Colonic mucosa (tissue), 4 donors: ENCODE results near the gene COL6A3. TPM values are rescaled to one million over a fixed set of nuclear protein-coding genes. Genes with fewer than 3 reads are reported as not detected.

Experiments
- DNase-seq: peaks from one replicate; pipeline ENCODE4 v3.0.0-alpha.2; 2020
- H3K27ac ChIP-seq: fragments of 200-600 bp; one replicate; pipeline ENCODE4 v1.8.0; 2021
- H3K27me3 ChIP-seq: fragments of 200-600 bp; one replicate; pipeline ENCODE4 v1.8.0; 2021
- H3K36me3 ChIP-seq: fragments of 200-600 bp; one replicate; pipeline ENCODE4 v1.8.0; 2021
- H3K4me1 ChIP-seq: fragments of 200-600 bp; one replicate; pipeline ENCODE4 v1.8.0; 2021; ENCODE audit warnings: mild to moderate bottlenecking
- H3K4me3 ChIP-seq: fragments of 200-600 bp; one replicate; pipeline ENCODE4 v1.8.0; 2021
- H3K9ac ChIP-seq, 2 donors: one replicate each; pipeline ENCODE4 v1.7.0; 2013; ENCODE audit warnings: control low read depth in 2 of 2, low read depth in 2 of 2, low read length in 2 of 2
- H3K9me3 ChIP-seq: fragments of 200-600 bp; one replicate; pipeline ENCODE4 v1.8.0; 2021
- CTCF ChIP-seq: fragments of 200-600 bp; IDR thresholded peaks from one replicate; pipeline ENCODE4 v1.8.0; 2022; ENCODE audit warnings: antibody characterized with exemption, mild to moderate bottlenecking
- intact Hi-C: fragments of 100-400 bp; cut with DNase I; formaldehyde crosslinking; loops from one replicate; pipeline ENCODE4 v1.14.1; 2022
- total RNA-seq, 2 donors: library from RNA; stranded (reverse); fragmentation: NEBNext Ultra II Directional in 1 of 2; extraction: Animal tissue kit (Norgen Biotek cat#: 25700) in 1 of 2; gene quantifications; one replicate each; pipeline ENCODE4 v1.2.1, GENCODE V29; 2021
- donor health status: healthy.
- donor health status: DM: no; HTN: no; CAD: no.
- donor health status: DM: no; HTN: no; CAD: no.

The COL6A3 gene
- total RNA-seq, 2 donors from 2014 or later = 28.4 to 80.9 TPM

GRCh38 chr2:237300739-237301138 is 113.2 kb downstream of the COL6A3 start:
- Histone ChIP-seq H3K27me3 (no peaks in the 10 kb centered on the region), H3K27ac (no peak overlapping the region), H3K4me3 (no peak overlapping the region), H3K36me3 (no peaks in the 10 kb centered on the region), H3K4me1 (no peaks in the 10 kb centered on the region), H3K9ac (no peak overlapping the region), H3K9me3 (no peaks in the 10 kb centered on the region)
- no peak for TF ChIP-seq CTCF
- intact Hi-C loops = no loop called here
- DNase-seq = no peak

DNA sequence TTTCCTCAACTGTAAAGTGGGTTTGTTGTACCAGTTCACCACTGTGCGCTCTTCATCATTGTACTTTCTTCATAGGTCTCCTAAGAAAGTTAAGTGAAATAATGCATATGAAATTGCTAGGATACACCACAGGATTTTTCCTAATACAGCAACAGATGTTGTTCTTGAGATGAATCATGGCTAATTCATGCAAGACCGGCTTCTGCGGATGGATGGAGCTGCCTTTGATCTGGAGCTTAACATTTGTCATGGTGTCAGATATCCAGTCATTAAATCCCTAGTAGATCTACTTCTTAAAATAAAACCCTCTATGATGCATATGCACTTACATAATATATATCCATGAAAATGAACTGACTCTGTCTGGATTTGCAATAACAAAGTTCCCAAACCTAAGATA is 114.1 kb downstream of the COL6A3 start:
- intact Hi-C loops = no loop called here
- no peaks in the 10 kb centered on the region for H3K9me3 ChIP-seq
- no peaks in the 10 kb centered on the region for H3K36me3 ChIP-seq
- no peak for DNase-seq
- no peak overlapping the region for H3K9ac ChIP-seq
- H3K4me3 ChIP-seq = no peak overlapping the region
- H3K27me3 ChIP-seq = no peaks in the 10 kb centered on the region
- H3K27ac ChIP-seq = no peak overlapping the region
- no peaks in the 10 kb centered on the region for H3K4me1 ChIP-seq
- TF ChIP-seq CTCF = no peak

DNA sequence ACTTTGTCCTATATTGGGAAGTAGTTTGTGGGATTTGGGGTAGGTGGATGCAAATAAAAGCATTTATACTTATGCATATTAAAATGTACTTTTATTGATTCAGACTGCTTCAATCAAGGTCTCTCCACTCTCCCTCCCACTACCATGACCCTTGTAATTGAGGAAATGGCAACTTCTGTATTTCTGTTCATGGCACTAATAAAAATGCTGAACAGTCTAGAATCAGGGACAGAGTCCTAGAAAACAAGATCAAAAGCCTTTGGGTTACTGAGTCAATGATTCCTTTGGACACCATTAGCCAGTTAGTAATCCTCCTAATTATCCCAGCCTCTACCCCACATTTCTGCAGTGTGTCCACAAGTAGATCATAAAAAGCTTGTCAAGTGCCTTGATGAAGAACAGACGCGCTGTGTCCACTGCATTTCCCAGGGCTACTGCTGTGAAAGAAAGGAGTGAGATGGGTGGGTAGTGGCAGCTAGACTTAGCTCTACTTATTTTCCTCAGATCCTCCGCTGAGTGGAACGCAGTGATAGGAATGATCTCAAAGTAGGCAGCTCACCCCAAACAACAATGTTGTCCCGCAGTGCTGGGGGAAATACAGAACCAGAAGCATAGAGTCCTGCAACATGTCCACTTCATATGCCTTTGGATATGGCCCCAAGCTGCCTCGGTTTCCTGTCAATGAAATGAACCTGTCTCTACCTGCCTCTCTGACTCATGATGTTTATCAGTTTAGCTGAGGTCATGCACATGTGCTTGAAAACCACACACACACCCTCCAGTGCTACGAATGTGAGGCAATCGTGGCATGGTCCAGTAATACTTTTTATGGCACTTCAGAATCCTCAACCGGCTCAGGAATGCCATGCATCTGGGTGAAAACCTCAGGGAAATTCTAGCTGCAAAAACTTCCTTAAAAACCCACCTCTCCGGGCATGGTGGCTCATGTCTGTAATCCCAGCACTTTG is 115.5 kb downstream of the COL6A3 start:
- Histone ChIP-seq H3K4me3 (no peak overlapping the region), H3K27me3 (no peaks in the 10 kb centered on the region), H3K9ac (no peak overlapping the region), H3K36me3 (no peaks in the 10 kb centered on the region), H3K9me3 (no peaks in the 10 kb centered on the region), H3K27ac (no peak overlapping the region), H3K4me1 (no peaks in the 10 kb centered on the region)
- DNase-seq = no peak
- intact Hi-C loops = no loop called here
- TF ChIP-seq CTCF = no peak

DNA sequence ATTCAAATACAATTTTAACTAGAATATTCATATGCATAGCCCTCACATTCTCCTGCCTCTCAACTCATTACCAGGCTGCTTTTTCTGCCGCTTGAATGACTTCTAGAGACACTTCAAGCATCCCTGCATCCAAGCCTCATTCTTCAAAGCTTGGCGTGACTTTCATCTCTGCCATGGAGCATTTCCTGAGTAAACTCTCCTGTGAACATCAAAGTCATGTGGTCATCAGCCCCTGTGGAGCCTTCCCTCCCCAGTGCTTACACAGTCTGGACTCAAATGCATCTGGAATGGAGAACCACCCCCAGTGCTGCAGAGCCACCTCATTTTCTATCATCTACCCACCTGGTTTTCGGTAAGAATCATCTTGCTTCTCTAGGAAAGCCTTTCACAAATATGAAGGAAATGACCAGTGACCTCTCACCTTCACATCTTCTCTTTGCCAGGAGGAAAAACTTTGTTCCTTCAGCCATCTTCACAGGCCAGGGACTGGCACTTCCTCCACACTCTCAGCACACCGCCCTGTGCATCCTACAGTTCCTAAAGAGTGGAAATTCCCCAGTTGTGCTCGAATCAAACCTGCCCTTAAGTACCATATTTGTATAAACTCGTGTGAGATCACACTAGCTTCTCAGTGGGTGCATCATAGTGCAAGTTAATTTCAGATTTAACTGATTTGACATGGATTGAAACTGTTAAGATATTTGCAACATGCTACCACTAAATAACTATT is 116.4 kb downstream of the COL6A3 start:
- H3K4me3 ChIP-seq = no peak overlapping the region
- H3K36me3 ChIP-seq = no peaks in the 10 kb centered on the region
- intact Hi-C loops = no loop called here
- H3K4me1 ChIP-seq = no peaks in the 10 kb centered on the region
- no peak overlapping the region for H3K27ac ChIP-seq
- H3K9ac ChIP-seq = no peak overlapping the region
- H3K9me3 ChIP-seq = no peaks in the 10 kb centered on the region
- TF ChIP-seq CTCF = no peak
- H3K27me3 ChIP-seq = no peaks in the 10 kb centered on the region
- DNase-seq = no peak

DNA sequence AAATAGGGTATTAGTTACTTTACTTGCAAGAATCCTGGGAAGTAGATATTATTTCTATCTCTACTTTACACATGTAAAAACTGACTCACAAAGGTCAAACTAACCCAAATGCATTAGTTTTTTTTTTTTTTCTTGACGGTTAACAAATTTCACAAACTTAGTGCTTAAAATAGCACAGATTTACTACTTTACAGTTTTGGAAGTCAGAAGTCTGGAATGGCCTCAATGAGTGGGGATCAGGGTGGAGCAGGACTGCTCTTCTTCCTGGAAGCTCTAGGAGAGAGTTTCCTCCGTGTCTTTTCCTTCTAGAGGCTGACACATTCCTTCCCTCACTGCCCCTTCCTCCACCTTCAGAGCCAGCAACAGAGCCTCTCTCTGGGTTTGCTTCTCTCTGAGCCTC is 117.2 kb downstream of the COL6A3 start:
- no peak overlapping the region for H3K4me3 ChIP-seq
- H3K9me3 ChIP-seq = no peaks in the 10 kb centered on the region
- no peak overlapping the region for H3K27ac ChIP-seq
- H3K9ac ChIP-seq = no peak overlapping the region
- no peak for TF ChIP-seq CTCF
- no peak for DNase-seq
- H3K36me3 ChIP-seq = no peaks in the 10 kb centered on the region
- intact Hi-C loops = no loop called here
- H3K4me1 ChIP-seq = peaks cover 4% of the 10 kb centered on the region
- no peaks in the 10 kb centered on the region for H3K27me3 ChIP-seq
